GM12878 (cell line): ENCODE measurements around the gene LYPD4. TPM values are rescaled to one million over a fixed set of nuclear protein-coding genes. Genes with fewer than 3 reads are reported as not detected.

ENCODE experiments used
- CHD2 ChIP-seq: IDR thresholded peaks from 2 replicates; pipeline ENCODE4 v1.6.1; 2011; ENCODE audit warnings: low read depth, low read length, improper control_type of control experiment, borderline replicate concordance
- EP300 ChIP-seq, 2 experiments: fragments of 150-350 bp in 1 of 2; IDR thresholded peaks; 2 replicates each; pipeline ENCODE4 v1.6.1; 2011 to 2012; ENCODE audit warnings: low read depth in 2 of 2, low read length in 2 of 2, borderline replicate concordance in 1 of 2, improper control_type of control experiment in 1 of 2, inconsistent platforms in 1 of 2; ENCODE audit not compliant: control insufficient read depth in 1 of 2
- MYC ChIP-seq: IDR thresholded peaks from 2 replicates; pipeline ENCODE4 v1.6.1; 2011; ENCODE audit warnings: mild to moderate bottlenecking, low read length, moderate library complexity, inconsistent platforms; ENCODE audit not compliant: insufficient read depth, insufficient replicate concordance, insufficient read length, severe bottlenecking
- PAX8 ChIP-seq: fragments of 450-650 bp; IDR thresholded peaks from 2 replicates; pipeline ENCODE4 v1.6.1; 2017; ENCODE audit warnings: mild to moderate bottlenecking, moderate library complexity
- TCF12 ChIP-seq: IDR thresholded peaks from 2 replicates; pipeline ENCODE4 v1.6.1; 2011; ENCODE audit warnings: low read depth, mild to moderate bottlenecking, low read length
- polyA plus RNA-seq, 11 experiments: library from polyadenylated mRNA; depleted of rRNA in 4 of 11; unstranded in 6 of 11; stranded (reverse) in 5 of 11; fragments of >200 nt; fragmentation: Nextera tagmentation in 4 of 11; fragmentation: Illumina TruSeq in 1 of 11; extraction: Ambion mirVana in 4 of 11; extraction: Trizol in 1 of 11; gene quantifications; 1 replicate in 1 of 11; 2 replicates in 10 of 11; pipeline versions ENCODE4 v1.2.1 to v1.2.3, GENCODE V29; 2011 to 2016; ENCODE audit warnings: inconsistent platforms in 2 of 11, missing spikeins in 2 of 11, low read depth in 1 of 11
- total RNA-seq, 4 experiments: library from RNA; depleted of rRNA in 3 of 4; stranded (reverse); fragments of >200 nt in 3 of 4; fragmentation: Illumina TruSeq in 1 of 4; extraction: Trizol in 1 of 4; gene quantifications; 2 replicates each; pipeline versions ENCODE4 v1.2.1 to v1.2.3, GENCODE V29; 2013 to 2021
- TF ChIP-seq, protein P1 (sequence below): fragments of 450-650 bp; conservative IDR thresholded peaks from 2 replicates; pipeline ENCODE4 v1.6.1; 2017; ENCODE audit warnings: mild to moderate bottlenecking, moderate library complexity
- TF ChIP-seq, protein P2 (sequence below): IDR thresholded peaks from 2 replicates; pipeline ENCODE4 v1.6.1; 2011; ENCODE audit warnings: mild to moderate bottlenecking, low read depth, low read length, moderate library complexity; ENCODE audit not compliant: insufficient replicate concordance
- TF ChIP-seq, protein P3 (sequence below): IDR thresholded peaks from 2 replicates; pipeline ENCODE4 v1.6.1; 2012; ENCODE audit warnings: low read depth, low read length, improper control_type of control experiment
- TF ChIP-seq, protein P4 (sequence below): fragments of 450-650 bp; formaldehyde crosslinking; IDR thresholded peaks from 2 replicates; pipeline ENCODE4 v1.4.0; 2020; ENCODE audit warnings: mild to moderate bottlenecking, moderate library complexity

Gene LYPD4
- total and polyA plus RNA-seq, 10 of the 15 experiments (the other 5 are each of a cell fraction or from before 2014, with no cell fraction given), result not detected

DNA sequence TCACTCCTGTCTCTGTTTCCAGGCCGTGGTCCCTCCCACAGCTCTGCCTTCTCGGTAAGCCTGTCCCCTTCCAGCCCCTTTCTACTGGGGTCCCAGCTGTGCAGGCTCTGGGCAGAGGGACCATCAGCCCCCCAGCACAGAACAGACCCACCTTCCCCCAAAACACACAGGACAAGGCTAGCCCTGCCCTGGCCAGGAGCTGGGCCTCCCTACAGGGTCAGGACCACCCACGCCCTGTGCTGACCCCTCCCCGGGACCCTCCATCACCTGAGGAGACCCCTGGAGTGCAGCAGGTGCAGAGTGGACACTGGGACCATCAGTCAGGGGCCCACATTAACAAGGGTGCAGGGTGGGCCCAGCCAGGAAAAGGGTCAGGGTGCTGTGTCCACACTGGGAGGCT, 34.2 kb downstream of the LYPD4 start (continued):
- TF ChIP-seq, protein P1, sequence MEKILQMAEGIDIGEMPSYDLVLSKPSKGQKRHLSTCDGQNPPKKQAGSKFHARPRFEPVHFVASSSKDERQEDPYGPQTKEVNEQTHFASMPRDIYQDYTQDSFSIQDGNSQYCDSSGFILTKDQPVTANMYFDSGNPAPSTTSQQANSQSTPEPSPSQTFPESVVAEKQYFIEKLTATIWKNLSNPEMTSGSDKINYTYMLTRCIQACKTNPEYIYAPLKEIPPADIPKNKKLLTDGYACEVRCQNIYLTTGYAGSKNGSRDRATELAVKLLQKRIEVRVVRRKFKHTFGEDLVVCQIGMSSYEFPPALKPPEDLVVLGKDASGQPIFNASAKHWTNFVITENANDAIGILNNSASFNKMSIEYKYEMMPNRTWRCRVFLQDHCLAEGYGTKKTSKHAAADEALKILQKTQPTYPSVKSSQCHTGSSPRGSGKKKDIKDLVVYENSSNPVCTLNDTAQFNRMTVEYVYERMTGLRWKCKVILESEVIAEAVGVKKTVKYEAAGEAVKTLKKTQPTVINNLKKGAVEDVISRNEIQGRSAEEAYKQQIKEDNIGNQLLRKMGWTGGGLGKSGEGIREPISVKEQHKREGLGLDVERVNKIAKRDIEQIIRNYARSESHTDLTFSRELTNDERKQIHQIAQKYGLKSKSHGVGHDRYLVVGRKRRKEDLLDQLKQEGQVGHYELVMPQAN, result no peak
- TF ChIP-seq, protein P2, sequence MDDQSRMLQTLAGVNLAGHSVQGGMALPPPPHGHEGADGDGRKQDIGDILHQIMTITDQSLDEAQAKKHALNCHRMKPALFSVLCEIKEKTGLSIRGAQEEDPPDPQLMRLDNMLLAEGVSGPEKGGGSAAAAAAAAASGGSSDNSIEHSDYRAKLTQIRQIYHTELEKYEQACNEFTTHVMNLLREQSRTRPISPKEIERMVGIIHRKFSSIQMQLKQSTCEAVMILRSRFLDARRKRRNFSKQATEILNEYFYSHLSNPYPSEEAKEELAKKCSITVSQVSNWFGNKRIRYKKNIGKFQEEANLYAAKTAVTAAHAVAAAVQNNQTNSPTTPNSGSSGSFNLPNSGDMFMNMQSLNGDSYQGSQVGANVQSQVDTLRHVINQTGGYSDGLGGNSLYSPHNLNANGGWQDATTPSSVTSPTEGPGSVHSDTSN, result no peak
- no peak for TF ChIP-seq EP300 (IDR thresholded peaks at IDR 0.05; ENCODE audit: borderline replicate concordance in 1 of 2, control insufficient read depth in 1 of 2, low read depth in 2 of 2, low read length in 2 of 2)
- no peak for TF ChIP-seq MYC
- TF ChIP-seq, protein P3, sequence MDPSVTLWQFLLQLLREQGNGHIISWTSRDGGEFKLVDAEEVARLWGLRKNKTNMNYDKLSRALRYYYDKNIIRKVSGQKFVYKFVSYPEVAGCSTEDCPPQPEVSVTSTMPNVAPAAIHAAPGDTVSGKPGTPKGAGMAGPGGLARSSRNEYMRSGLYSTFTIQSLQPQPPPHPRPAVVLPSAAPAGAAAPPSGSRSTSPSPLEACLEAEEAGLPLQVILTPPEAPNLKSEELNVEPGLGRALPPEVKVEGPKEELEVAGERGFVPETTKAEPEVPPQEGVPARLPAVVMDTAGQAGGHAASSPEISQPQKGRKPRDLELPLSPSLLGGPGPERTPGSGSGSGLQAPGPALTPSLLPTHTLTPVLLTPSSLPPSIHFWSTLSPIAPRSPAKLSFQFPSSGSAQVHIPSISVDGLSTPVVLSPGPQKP, result no peak
- TF ChIP-seq PAX8, result no peak
- TF ChIP-seq, protein P4, sequence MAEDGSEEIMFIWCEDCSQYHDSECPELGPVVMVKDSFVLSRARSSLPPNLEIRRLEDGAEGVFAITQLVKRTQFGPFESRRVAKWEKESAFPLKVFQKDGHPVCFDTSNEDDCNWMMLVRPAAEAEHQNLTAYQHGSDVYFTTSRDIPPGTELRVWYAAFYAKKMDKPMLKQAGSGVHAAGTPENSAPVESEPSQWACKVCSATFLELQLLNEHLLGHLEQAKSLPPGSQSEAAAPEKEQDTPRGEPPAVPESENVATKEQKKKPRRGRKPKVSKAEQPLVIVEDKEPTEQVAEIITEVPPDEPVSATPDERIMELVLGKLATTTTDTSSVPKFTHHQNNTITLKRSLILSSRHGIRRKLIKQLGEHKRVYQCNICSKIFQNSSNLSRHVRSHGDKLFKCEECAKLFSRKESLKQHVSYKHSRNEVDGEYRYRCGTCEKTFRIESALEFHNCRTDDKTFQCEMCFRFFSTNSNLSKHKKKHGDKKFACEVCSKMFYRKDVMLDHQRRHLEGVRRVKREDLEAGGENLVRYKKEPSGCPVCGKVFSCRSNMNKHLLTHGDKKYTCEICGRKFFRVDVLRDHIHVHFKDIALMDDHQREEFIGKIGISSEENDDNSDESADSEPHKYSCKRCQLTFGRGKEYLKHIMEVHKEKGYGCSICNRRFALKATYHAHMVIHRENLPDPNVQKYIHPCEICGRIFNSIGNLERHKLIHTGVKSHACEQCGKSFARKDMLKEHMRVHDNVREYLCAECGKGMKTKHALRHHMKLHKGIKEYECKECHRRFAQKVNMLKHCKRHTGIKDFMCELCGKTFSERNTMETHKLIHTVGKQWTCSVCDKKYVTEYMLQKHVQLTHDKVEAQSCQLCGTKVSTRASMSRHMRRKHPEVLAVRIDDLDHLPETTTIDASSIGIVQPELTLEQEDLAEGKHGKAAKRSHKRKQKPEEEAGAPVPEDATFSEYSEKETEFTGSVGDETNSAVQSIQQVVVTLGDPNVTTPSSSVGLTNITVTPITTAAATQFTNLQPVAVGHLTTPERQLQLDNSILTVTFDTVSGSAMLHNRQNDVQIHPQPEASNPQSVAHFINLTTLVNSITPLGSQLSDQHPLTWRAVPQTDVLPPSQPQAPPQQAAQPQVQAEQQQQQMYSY (CRISPR knock-in tag), result no peak
- TF ChIP-seq CHD2, result no peak
- no peak for TF ChIP-seq TCF12
